H1 (cell line): Measurements from ENCODE around the gene LTA. TPM values are rescaled to one million over a fixed set of nuclear protein-coding genes. Genes with fewer than 3 reads are reported as not detected.

ENCODE experiments used
- CTCF ChIA-PET: fragments of 300-600 bp; sonication (Branson Sonifier 250); formaldehyde crosslinking; loops from one replicate; lab custom pipeline; 2021; ENCODE audit not compliant: partially characterized antibody; lab: Charles Lee
- POLR2A ChIA-PET: fragments of 300-600 bp; sonication (Branson Sonifier 250); formaldehyde crosslinking; loops from one replicate; lab custom pipeline; 2021; ENCODE audit warnings: inconsistent platforms; ENCODE audit not compliant: partially characterized antibody; lab: Charles Lee
- DNase-seq, 2 experiments: peaks; one replicate each; pipeline versions ENCODE4 v3.0.0 to v3.0.0-alpha.2; 2010 to 2022; ENCODE audit warnings: low spot score in 2 of 2, low read depth in 1 of 2, mixed read lengths in 1 of 2
- FAIRE-seq: peaks from 2 replicates; lab custom pipeline; 2011; peaks lifted over from hg19 to GRCh38; lab: Jason Lieb, UNC
- H2AFZ ChIP-seq: 2 replicates; pipeline ENCODE4 v1.8.1; 2012; ENCODE audit warnings: low read length, inconsistent platforms
- H2AK5ac ChIP-seq: 2 replicates; pipeline ENCODE4 v1.6.1; 2013; ENCODE audit warnings: low read depth, low read length
- H2BK120ac ChIP-seq: replicated peaks from 2 replicates; pipeline ENCODE3; 2013; ENCODE audit warnings: low read depth, low read length, inconsistent platforms
- H2BK12ac ChIP-seq: 2 replicates; pipeline ENCODE4 v1.6.1; 2013; ENCODE audit warnings: low read depth, low read length
- H2BK15ac ChIP-seq: 2 replicates; pipeline ENCODE4 v1.6.1; 2013; ENCODE audit warnings: low read length
- H2BK20ac ChIP-seq: 2 replicates; pipeline ENCODE4 v1.6.1; 2013; ENCODE audit warnings: low read length
- H2BK5ac ChIP-seq: 2 replicates; pipeline ENCODE4 v1.6.1; 2013; ENCODE audit warnings: low read depth, low read length
- H3K14ac ChIP-seq: 2 replicates; pipeline ENCODE4 v1.6.1; 2013; ENCODE audit warnings: inconsistent platforms; ENCODE audit not compliant: insufficient read length
- H3K18ac ChIP-seq: 2 replicates; pipeline ENCODE4 v1.6.1; 2013; ENCODE audit warnings: low read length; ENCODE audit errors: extremely low read depth
- H3K23ac ChIP-seq: 2 replicates; pipeline ENCODE4 v1.6.1; 2013; ENCODE audit warnings: inconsistent platforms; ENCODE audit not compliant: insufficient read length
- H3K23me2 ChIP-seq: 2 replicates; pipeline ENCODE4 v1.6.1; 2013; ENCODE audit warnings: low read depth, low read length
- H3K27ac ChIP-seq: 2 replicates; pipeline ENCODE4 v1.6.1; 2011; ENCODE audit warnings: low read depth, low read length, inconsistent platforms
- H3K27me3 ChIP-seq, 4 experiments: replicated peaks in 1 of 4; 1 replicate in 1 of 4; 2 replicates in 3 of 4; pipeline versions ENCODE4 v1.6.1 to v1.8.1; 2011 to 2013; ENCODE audit warnings: low read length in 3 of 4, mild to moderate bottlenecking in 3 of 4, inconsistent platforms in 2 of 4, mixed read lengths in 2 of 4, moderate library complexity in 1 of 4; ENCODE audit not compliant: control insufficient read depth in 3 of 4, insufficient read depth in 3 of 4; ENCODE audit errors: extremely low read depth in 1 of 4
- H3K36me3 ChIP-seq, 4 experiments: 2 replicates each; pipeline versions ENCODE4 v1.6.1 to v1.8.1; 2011 to 2013; ENCODE audit warnings: mild to moderate bottlenecking in 4 of 4, low read length in 3 of 4, moderate library complexity in 2 of 4, control low read depth in 1 of 4, inconsistent platforms in 1 of 4; ENCODE audit not compliant: insufficient read depth in 4 of 4, control insufficient read depth in 2 of 4
- H3K4ac ChIP-seq: replicated peaks from 2 replicates; pipeline ENCODE3; 2013; ENCODE audit warnings: low read length, low read depth, mixed read lengths, inconsistent platforms; ENCODE audit not compliant: insufficient read length
- H3K4me1 ChIP-seq, 4 experiments: replicated peaks in 1 of 4; 1 replicate in 1 of 4; 2 replicates in 3 of 4; pipeline versions ENCODE4 v1.6.1 to v1.8.1; 2011 to 2013; ENCODE audit warnings: low read length in 3 of 4, inconsistent platforms in 2 of 4, mixed read lengths in 1 of 4; ENCODE audit not compliant: insufficient read depth in 4 of 4, control insufficient read depth in 3 of 4
- H3K4me2 ChIP-seq, 2 experiments: 2 replicates each; pipeline versions ENCODE4 v1.6.1 to v1.8.1; 2011 to 2013; ENCODE audit warnings: low read depth in 2 of 2, low read length in 2 of 2, control low read depth in 1 of 2, inconsistent platforms in 1 of 2, mild to moderate bottlenecking in 1 of 2; ENCODE audit not compliant: insufficient read depth in 1 of 2
- H3K4me3 ChIP-seq, 4 experiments: fragments of 200-600, 300-600 bp in 1 of 4; sonication (generic), shearing (Covaris generic), sonication (Bioruptor Twin) in 1 of 4; 2 replicates each; pipeline versions ENCODE4 v1.5.1 to v1.8.1; 2011 to 2016; ENCODE audit warnings: low read length in 4 of 4, low read depth in 3 of 4, control low read depth in 2 of 4, inconsistent platforms in 2 of 4, mild to moderate bottlenecking in 2 of 4, mixed read lengths in 1 of 4, moderate library complexity in 1 of 4; ENCODE audit not compliant: insufficient read depth in 2 of 4; ENCODE audit errors: extremely low read depth in 1 of 4
- H3K56ac ChIP-seq: replicated peaks from 2 replicates; pipeline ENCODE3; 2013; ENCODE audit warnings: low read depth, mild to moderate bottlenecking, mixed read lengths, low read length, inconsistent platforms; ENCODE audit not compliant: insufficient read length
- H3K79me1 ChIP-seq: 2 replicates; pipeline ENCODE4 v1.6.1; 2013; ENCODE audit warnings: low read depth, low read length, control low read depth
- H3K79me2 ChIP-seq, 2 experiments: 2 replicates each; pipeline versions ENCODE4 v1.6.1 to v1.8.1; 2012 to 2013; ENCODE audit warnings: low read length in 2 of 2, mild to moderate bottlenecking in 2 of 2, inconsistent platforms in 1 of 2; ENCODE audit not compliant: insufficient read depth in 2 of 2, control insufficient read depth in 1 of 2
- H3K9ac ChIP-seq, 4 experiments: replicated peaks in 1 of 4; 1 replicate in 1 of 4; 2 replicates in 3 of 4; pipeline versions ENCODE4 v1.6.1 to v1.8.1; 2011 to 2013; ENCODE audit warnings: low read depth in 3 of 4, low read length in 3 of 4, control low read depth in 2 of 4, mild to moderate bottlenecking in 2 of 4, moderate library complexity in 2 of 4, inconsistent platforms in 1 of 4; ENCODE audit errors: extremely low read depth in 1 of 4
- H3K9me3 ChIP-seq, 2 experiments: 2 replicates each; pipeline versions ENCODE4 v1.6.1 to v1.8.1; 2012 to 2013; ENCODE audit warnings: mild to moderate bottlenecking in 2 of 2, moderate library complexity in 2 of 2, control low read depth in 1 of 2, inconsistent platforms in 1 of 2, low read depth in 1 of 2, low read length in 1 of 2, mixed read lengths in 1 of 2; ENCODE audit not compliant: insufficient read depth in 2 of 2
- H4K20me1 ChIP-seq, 2 experiments: replicated peaks in 1 of 2; 2 replicates each; pipeline versions ENCODE3 to v1.8.1; 2011 to 2013; ENCODE audit warnings: inconsistent platforms in 2 of 2, low read length in 2 of 2, mild to moderate bottlenecking in 1 of 2; ENCODE audit not compliant: insufficient read depth in 2 of 2, control insufficient read depth in 1 of 2
- H4K5ac ChIP-seq: 2 replicates; pipeline ENCODE4 v1.6.1; 2013; ENCODE audit warnings: low read length, low read depth, mixed read lengths, inconsistent platforms; ENCODE audit not compliant: insufficient read length
- H4K8ac ChIP-seq: 2 replicates; pipeline ENCODE4 v1.8.0; 2013; ENCODE audit warnings: mild to moderate bottlenecking, moderate library complexity, low read length, inconsistent platforms; ENCODE audit not compliant: insufficient read depth; ENCODE audit errors: extremely low read depth
- H4K91ac ChIP-seq: replicated peaks from 2 replicates; pipeline ENCODE3; 2013; ENCODE audit warnings: low read length, mixed read lengths, inconsistent platforms; ENCODE audit not compliant: insufficient read length
- GABPA ChIP-seq: IDR thresholded peaks from 2 replicates; pipeline ENCODE4 v1.6.1; 2011; ENCODE audit warnings: mild to moderate bottlenecking, low read length, moderate library complexity, borderline replicate concordance; ENCODE audit not compliant: insufficient read depth
- POLR2A ChIP-seq, 2 experiments: IDR thresholded peaks; 1 replicate in 1 of 2; 2 replicates in 1 of 2; pipeline ENCODE4 v1.6.1; 2011; ENCODE audit warnings: low read depth in 2 of 2, low read length in 2 of 2, mild to moderate bottlenecking in 2 of 2; ENCODE audit errors: control extremely low read depth in 1 of 2
- POLR2AphosphoS5 ChIP-seq: IDR thresholded peaks from 2 replicates; pipeline ENCODE4 v1.6.1; 2011; ENCODE audit warnings: low read depth, low read length
- TCF12 ChIP-seq: IDR thresholded peaks from 2 replicates; pipeline ENCODE4 v1.6.1; 2011; ENCODE audit warnings: low read depth, mild to moderate bottlenecking, low read length
- WGBS, 2 experiments: shearing (Covaris generic) in 1 of 2; methylation state at CpG; one replicate each; pipeline versions ENCODE4 v1.1.6 to v1.1.7; 2013 to 2015; ENCODE audit warnings: low lambda C conversion rate in 2 of 2, mixed read lengths in 2 of 2, inconsistent platforms in 1 of 2, low coverage in 1 of 2, missing lambda C conversion rate in 1 of 2; ENCODE audit not compliant: insufficient replicate concordance in 2 of 2, insufficient coverage in 1 of 2, insufficient read length in 1 of 2; ENCODE audit errors: extremely low coverage in 1 of 2, missing lambda C conversion rate in 1 of 2; 5-methylcytosine and 5-hydroxymethylcytosine counted together
- polyA plus RNA-seq, 7 experiments: library from polyadenylated mRNA; depleted of rRNA in 3 of 7; stranded (reverse) in 5 of 7; unstranded in 2 of 7; fragments of >200 nt in 5 of 7; fragments of 200-250 nt in 2 of 7; gene quantifications; 1 replicate in 5 of 7; 2 replicates in 1 of 7; 4 replicates in 1 of 7; pipeline versions ENCODE4 v1.2.1 to v1.2.3, GENCODE V29; 2011 to 2013; ENCODE audit warnings: missing spikeins in 2 of 7, mixed read lengths in 2 of 7
- total RNA-seq: library from RNA; stranded (reverse); fragmentation: NEBNext Ultra II Directional; extraction: Animal tissue kit (Norgen Biotek cat#: 25700); gene quantifications from 2 replicates; pipeline ENCODE4 v1.2.1, GENCODE V29; 2021

LTA gene
- total and polyA plus RNA-seq, 2 of the 8 experiments (the other 6 are each of a cell fraction or from before 2014, with no cell fraction given), result not detected

GRCh38 chr6:31528821-31529328 is 43.2 kb upstream of the LTA start, which contains the start of gene MCCD1:
MCCD1 (plus strand) TSS chr6:31528962; CDS start chr6:31529015, 53 bp downstream.
- POLR2A ChIA-PET, result interaction anchor here (0.9 to 18.4 kb wide), 22 partner anchors 8 to 132 kb away, joined by 3 to 428 read pairs (median 6); partner anchors contain the start of genes ATP6V1G2, C6orf47, DDX39B and LST1
- peaks cover 16 to 29% of the 10 kb centered on the region in 2 experiments for H4K20me1 ChIP-seq
- no peaks in the 10 kb centered on the region for H3K9me3 ChIP-seq
- H3K14ac ChIP-seq, result no peak within 1 kb of the TSS
- H3K23me2 ChIP-seq, result no peaks in the 10 kb centered on the region
- H3K9ac ChIP-seq, result no peak within 1 kb of the TSS
- H3K56ac ChIP-seq, result no peak within 1 kb of the TSS
- no peak within 1 kb of the TSS for H4K91ac ChIP-seq
- no peak within 1 kb of the TSS for H2BK120ac ChIP-seq
- H3K4me3 ChIP-seq, result no peak within 1 kb of the TSS
- no peak for TF ChIP-seq TCF12
- peak in 1 of 2 experiments; percentile 31; a peak in 1 of 3 replicates for TF ChIP-seq POLR2A (IDR thresholded peaks at IDR 0.05; ENCODE audit: control extremely low read depth in 1 of 2, low read depth in 2 of 2, low read length in 2 of 2)
- TF ChIP-seq GABPA, result no peak
- peak; percentile 70; the same call in 1 of the 2 replicates for TF ChIP-seq POLR2AphosphoS5
- H3K4ac ChIP-seq, result peak within 1 kb of the TSS; percentile 69
- H3K27me3 ChIP-seq, result no peaks in the 10 kb centered on the region
- no peak within 1 kb of the TSS for H3K18ac ChIP-seq
- H4K8ac ChIP-seq, result peak within 1 kb of the TSS; percentile 66; the same call in 1 of the 2 replicates
- peaks cover 1 to 5% (median 4%) of the 10 kb centered on the region in 4 experiments; a peak in 4 of 7 replicates for H3K4me1 ChIP-seq
- no peak within 1 kb of the TSS for H2BK15ac ChIP-seq
- H3K79me1 ChIP-seq, result peaks cover 2% of the 10 kb centered on the region; the same call in 1 of the 2 replicates
- CTCF ChIA-PET, result interaction anchor here (0.6 to 2.2 kb wide), 4 partner anchors 12 to 151 kb away, joined by 4 to 8 read pairs (median 7); no protein-coding TSS in a partner anchor
- no peak within 1 kb of the TSS for H3K23ac ChIP-seq
- no peak within 1 kb of the TSS for H3K4me2 ChIP-seq
- no peak for FAIRE-seq
- H2BK20ac ChIP-seq, result no peak within 1 kb of the TSS
- no peak within 1 kb of the TSS for H2AK5ac ChIP-seq
- no peak within 1 kb of the TSS for H2AFZ ChIP-seq
- DNase-seq, result peak in 1 of 2 experiments; percentile 59
- no peak within 1 kb of the TSS for H4K5ac ChIP-seq
- no peak within 1 kb of the TSS for H2BK5ac ChIP-seq
- no peak within 1 kb of the TSS for H2BK12ac ChIP-seq
- H3K36me3 ChIP-seq, result peaks cover 31 to 48% (median 38%) of the 10 kb centered on the region in 4 experiments
- no peak within 1 kb of the TSS for H3K27ac ChIP-seq
- peaks cover 0 to 3% of the 10 kb centered on the region in 2 experiments; a peak in 1 of 4 replicates for H3K79me2 ChIP-seq
- WGBS, 2 experiments, result 88% methylated on average over 6 of the region's 7 CpGs; no CpG with 5 or more reads in 1 of the 2 experiments
